ENCODE results near the gene CTNNBIP1.

Gene CTNNBIP1

DNA sequence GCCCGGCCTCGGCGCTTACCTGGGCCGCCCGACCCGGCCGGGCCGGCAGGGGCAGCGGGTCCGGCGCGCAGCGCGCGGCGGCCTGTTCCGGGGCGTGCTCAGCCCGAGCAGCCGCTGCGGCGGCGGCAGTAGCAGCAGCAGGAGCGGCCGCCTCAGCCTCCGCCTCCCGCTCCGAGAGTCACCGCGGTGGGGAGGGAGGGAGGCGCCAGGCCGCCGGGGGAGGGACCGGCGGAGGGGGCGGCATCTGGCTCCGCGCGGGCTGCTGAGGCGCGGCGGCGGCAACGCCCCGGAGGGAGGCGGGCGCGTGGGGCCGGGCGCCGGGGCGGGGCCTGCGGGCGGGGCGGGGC lies at the start of gene CTNNBIP1:
Gene CTNNBIP1, minus strand, starts transcription at position 194 of the 347 bp plus-strand sequence. CDS start 38,205 bp downstream, outside the sequence.
- Histone ChIP-seq H3K4me3 (ENCODE audit: low read depth, low read length) (peak within 1 kb of the TSS; percentile 65), H3K27me3 (ENCODE audit: insufficient read depth, low read depth, severe bottlenecking) (no peaks in the 10 kb centered on the region), H3K27ac (peak within 1 kb of the TSS; percentile 84), H3K9me3 (ENCODE audit: severe bottlenecking) (no peaks in the 10 kb centered on the region), H3K36me3 (no peaks in the 10 kb centered on the region)
- DNase-seq: no peak
- TF ChIP-seq, protein P1, sequence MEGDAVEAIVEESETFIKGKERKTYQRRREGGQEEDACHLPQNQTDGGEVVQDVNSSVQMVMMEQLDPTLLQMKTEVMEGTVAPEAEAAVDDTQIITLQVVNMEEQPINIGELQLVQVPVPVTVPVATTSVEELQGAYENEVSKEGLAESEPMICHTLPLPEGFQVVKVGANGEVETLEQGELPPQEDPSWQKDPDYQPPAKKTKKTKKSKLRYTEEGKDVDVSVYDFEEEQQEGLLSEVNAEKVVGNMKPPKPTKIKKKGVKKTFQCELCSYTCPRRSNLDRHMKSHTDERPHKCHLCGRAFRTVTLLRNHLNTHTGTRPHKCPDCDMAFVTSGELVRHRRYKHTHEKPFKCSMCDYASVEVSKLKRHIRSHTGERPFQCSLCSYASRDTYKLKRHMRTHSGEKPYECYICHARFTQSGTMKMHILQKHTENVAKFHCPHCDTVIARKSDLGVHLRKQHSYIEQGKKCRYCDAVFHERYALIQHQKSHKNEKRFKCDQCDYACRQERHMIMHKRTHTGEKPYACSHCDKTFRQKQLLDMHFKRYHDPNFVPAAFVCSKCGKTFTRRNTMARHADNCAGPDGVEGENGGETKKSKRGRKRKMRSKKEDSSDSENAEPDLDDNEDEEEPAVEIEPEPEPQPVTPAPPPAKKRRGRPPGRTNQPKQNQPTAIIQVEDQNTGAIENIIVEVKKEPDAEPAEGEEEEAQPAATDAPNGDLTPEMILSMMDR (IDR thresholded peaks at IDR 0.05; ENCODE audit: low read depth, low read length): no peak

DNA sequence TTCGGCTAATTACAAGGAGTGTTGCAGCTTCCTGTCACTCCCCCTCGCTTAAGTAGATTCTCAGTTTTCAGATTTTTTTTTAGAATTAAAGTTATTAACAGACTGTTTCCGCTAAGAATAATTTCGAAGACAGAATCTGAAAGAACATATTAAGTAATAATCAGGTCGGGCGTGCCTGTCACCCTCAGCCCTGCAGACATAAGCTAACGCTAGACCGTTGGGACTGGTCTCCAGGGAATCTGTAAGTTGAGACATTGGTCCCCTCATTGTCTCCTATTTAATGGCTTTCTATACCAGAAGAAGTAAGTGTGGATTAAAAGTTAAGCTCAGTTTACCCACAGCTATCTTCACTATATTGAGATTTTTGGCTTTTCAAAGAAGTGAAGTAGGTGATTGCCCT lies 47.7 kb upstream of the CTNNBIP1 start:
- Histone ChIP-seq H3K27me3 (ENCODE audit: insufficient read depth, low read depth, severe bottlenecking) (no peaks in the 10 kb centered on the region), H3K36me3 (no peaks in the 10 kb centered on the region), H3K9me3 (ENCODE audit: severe bottlenecking) (no peaks in the 10 kb centered on the region), H3K4me3 (ENCODE audit: low read depth, low read length) (no peak overlapping the region), H3K27ac (no peak overlapping the region)
- no peak for DNase-seq
- TF ChIP-seq, protein P1 (IDR thresholded peaks at IDR 0.05; ENCODE audit: low read depth, low read length): no peak

GRCh38 chr1:9946315-9946714 lies 36.2 kb upstream of the CTNNBIP1 start:
- Histone ChIP-seq H3K27ac (no peak overlapping the region), H3K36me3 (no peaks in the 10 kb centered on the region)
- TF ChIP-seq, protein P1 (IDR thresholded peaks at IDR 0.05; ENCODE audit: low read depth, low read length): no peak

GRCh38 chr1:9942939-9943788 lies 33.1 kb upstream of the CTNNBIP1 start, which contains the start of the genes LZIC and NMNAT1:
Gene LZIC, minus strand, starts transcription at chr1:9943391. Its CDS starts 6,772 bp downstream, at chr1:9936619.
Gene NMNAT1, plus strand, starts transcription at chr1:9943475. Its CDS starts 28,599 bp downstream, at chr1:9972074.
- peak; percentile 91 for DNase-seq
- TF ChIP-seq, protein P1 (IDR thresholded peaks at IDR 0.05; ENCODE audit: low read depth, low read length): no peak
- Histone ChIP-seq H3K36me3 (peaks cover 8% of the 10 kb centered on the region; the same call in 1 of the 2 replicates), H3K27me3 (ENCODE audit: insufficient read depth, low read depth, severe bottlenecking) (no peaks in the 10 kb centered on the region), H3K4me3 (ENCODE audit: low read depth, low read length) (peak within 1 kb of the TSS; percentile 76), H3K27ac (peak within 1 kb of the TSS; percentile 88), H3K9me3 (ENCODE audit: severe bottlenecking) (no peaks in the 10 kb centered on the region)

More at GRCh38 chr1:9946315-9946714, 36.2 kb upstream of the CTNNBIP1 start:
- Histone ChIP-seq H3K27me3 (ENCODE audit: insufficient read depth, low read depth, severe bottlenecking) (no peaks in the 10 kb centered on the region), H3K4me3 (ENCODE audit: low read depth, low read length) (no peak overlapping the region), H3K9me3 (ENCODE audit: severe bottlenecking) (no peaks in the 10 kb centered on the region)
- no peak for DNase-seq

DNA sequence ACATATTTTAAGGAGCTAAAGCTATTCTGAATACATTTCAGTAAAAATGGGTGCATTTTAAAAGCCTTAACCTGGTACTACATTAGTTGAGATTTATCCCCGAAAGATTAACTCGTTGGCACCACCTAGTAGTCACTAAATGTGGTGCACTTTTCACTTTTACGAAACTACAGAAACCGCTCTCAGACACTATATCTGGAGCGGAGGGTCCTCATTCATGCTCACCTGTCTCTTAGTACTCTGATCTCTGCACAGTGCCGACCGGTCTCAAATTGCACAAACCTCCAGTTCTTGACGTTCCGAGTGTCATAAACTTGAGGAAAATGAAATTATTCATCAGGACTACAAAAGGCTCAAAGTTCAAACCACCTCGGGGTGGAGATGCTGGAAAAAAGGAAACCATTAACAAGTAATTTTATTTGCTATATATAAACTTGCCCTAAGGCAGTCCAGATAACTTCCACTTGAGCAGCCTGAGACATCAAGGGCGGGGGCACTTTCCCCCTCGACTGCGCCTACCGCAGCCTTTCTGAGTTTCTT lies 32.4 kb upstream of the CTNNBIP1 start:
- peak; percentile 17 for DNase-seq
- H3K27me3 ChIP-seq (ENCODE audit: insufficient read depth, low read depth, severe bottlenecking): no peaks in the 10 kb centered on the region
- no peaks in the 10 kb centered on the region for H3K9me3 ChIP-seq (ENCODE audit: severe bottlenecking)
- H3K36me3 ChIP-seq: peaks cover 8% of the 10 kb centered on the region; the same call in 1 of the 2 replicates
- TF ChIP-seq, protein P1 (IDR thresholded peaks at IDR 0.05; ENCODE audit: low read depth, low read length): peak; percentile 38; the same call in 1 of the 2 replicates
- peak overlapping the region; percentile 76 for H3K4me3 ChIP-seq (ENCODE audit: low read depth, low read length)
- peak overlapping the region; percentile 88 for H3K27ac ChIP-seq

All from WERI-Rb-1 (cell line).